Inferior parietal cortex (tissue), 1 donor: ENCODE measurements around the gene SLC39A11.

Experiments used
- DNase-seq: peaks from one replicate; pipeline ENCODE4 v3.0.0-alpha.2; 2016; ENCODE audit errors: extremely low spot score

SLC39A11 gene

DNA sequence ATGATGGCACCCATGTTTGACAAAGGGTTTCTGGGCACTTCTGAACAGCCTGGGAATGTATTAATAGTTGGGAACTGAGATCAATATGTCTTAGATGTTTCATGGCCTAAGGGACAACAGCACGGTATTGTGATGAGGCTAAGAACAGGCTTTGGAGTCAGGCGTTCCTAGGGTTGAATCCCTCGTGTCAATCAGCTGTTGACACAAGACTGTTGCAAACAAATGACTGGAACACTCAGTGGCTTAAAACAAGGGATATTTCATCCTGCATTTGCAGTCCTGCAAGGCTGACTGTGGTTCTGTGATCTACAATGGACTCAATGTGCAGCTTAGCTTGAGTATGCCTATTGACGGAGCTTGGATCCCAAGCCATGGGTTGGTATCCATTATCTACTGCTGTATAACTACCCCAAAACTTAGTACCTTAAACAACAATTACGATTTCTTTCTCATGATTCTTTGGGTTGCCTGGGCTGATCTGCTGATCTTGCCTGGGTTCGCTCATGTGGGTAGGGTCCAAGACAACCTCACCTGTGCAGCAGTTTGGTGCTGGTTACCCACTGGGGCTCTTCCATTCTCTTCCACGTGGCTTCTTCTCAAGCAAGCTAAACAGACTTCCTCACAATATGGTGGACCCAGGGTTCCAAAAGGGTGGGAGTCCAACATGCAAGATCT, 472.4 kb downstream of the SLC39A11 start:
- no peak for DNase-seq

GRCh38 chr17:72618001-72618509, 474.4 kb downstream of the SLC39A11 start:
- DNase-seq, result no peak

DNA sequence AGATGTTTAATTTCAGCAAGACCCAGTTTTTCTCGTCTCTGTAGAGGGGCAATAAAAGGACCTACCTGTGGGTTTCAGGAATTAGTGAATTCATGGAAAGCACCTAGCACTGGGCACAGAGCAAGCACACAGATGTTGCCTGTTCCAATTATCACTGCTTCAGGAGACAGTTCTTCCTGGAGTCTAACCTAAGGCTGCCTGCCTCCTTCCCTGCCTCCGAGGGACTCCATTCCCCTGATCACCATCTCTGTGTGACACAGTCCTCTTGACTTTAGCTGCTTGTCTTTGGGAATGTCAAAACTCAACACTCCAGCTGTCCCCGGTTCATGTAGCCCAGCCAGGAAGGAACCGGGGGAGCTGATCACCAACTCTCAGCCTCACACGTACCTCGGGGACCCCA, 474.9 kb downstream of the SLC39A11 start:
- no peak for DNase-seq

DNA sequence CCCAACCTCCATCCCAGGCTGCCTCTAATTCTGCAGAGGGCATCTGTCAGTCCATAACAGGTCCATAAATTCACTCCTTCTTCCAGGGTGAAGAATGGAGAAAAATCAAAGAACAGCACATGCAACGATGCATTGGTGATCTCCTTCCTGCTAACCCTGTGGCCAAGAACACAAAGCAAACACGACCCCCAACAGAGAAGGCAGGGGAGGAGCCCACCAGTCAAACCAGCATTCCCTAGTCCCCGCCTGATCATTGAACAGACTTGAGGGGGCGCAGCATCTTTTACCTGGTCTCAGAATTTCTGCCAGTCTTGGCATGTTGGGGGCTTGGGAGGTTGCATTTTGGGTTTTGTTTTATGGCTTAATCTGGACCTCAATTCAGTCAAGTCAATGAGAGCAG, 476.0 kb downstream of the SLC39A11 start:
- DNase-seq, result no peak

DNA sequence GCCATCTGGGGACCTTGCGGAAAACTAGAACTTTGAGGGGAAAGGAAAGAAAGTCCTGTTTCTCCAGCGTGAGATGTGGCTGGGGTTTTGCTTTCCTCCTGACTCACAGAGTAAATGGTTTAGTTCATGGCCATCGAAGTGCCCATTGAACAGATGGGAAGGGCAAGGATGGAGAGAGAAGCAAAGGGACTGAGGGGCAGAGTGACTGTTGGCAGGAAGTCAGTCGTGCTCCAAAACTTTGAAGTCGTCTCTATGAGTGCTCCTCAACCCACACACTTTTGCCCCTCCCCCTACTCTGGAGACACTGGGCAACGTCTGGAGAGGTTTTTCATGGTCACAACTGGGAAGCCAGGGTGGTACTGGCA, 476.9 kb downstream of the SLC39A11 start:
- DNase-seq, result no peak

- DNase-seq, result peak; percentile 64
Measured at GRCh38 chr17:72614871-72615626, 477.4 kb downstream of the SLC39A11 start.

- no peak for DNase-seq
Measured at GRCh38 chr17:72614476-72614870, 478.0 kb downstream of the SLC39A11 start.

- no peak for DNase-seq
Measured at GRCh38 chr17:72613806-72614292, 478.6 kb downstream of the SLC39A11 start.

DNA sequence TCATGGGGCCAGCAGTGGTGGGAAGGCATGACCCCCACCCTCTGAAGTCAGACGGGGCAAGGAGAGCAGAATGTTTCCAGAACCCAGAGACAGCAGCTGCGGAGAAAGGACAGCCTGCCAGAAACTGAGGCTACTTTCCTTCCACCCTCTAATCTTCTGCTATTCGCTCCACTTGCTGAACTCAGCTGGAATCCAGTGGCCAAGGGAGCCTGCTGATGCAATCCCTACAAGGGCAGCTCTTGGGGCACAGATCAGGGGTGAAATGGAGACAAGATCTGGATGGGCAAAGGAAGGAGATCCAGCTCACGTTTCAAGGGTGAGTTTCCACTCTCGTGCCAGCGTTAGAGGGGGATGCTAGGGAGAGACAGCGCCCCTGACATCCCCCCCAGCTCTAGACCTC, 479.1 kb downstream of the SLC39A11 start:
- DNase-seq, result no peak

DNA sequence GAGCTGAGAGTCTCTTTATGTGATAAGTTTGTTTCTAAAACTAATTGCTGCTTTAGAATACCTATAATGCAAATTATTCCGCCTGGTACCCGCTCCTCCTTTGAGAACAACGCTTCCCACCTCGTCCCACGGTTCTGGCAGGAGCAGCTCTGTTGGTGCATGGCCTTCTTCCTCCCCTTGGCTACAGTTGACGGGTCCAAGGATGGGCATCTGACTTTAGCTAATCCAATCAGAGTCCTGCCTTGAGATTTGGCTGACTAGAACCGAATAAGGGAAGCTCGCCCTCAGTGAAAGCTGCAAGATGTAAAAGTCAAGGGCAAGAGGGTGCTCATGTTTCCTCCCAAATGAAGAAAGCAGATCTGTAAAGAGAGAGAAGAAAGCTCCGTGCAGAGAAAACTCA, 481.3 kb downstream of the SLC39A11 start:
- DNase-seq, result no peak

DNA sequence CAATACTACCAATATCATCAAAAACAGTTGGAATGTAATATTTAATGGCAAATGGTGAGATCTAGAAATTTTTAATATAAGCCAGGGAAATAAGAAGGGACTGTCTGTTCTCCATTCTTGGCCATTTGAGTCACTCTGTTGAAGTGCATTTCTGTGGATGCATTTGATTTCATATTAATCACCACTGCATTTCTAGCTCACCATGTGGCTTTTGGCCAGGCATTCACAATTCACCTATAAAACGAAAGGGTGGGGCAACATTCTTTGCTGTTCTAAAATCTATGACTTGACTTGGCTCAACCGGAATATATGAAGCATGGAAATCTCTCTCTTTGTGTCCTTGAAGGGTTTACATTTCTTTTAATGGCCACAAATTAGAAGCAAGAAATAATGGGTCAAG, 483.0 kb downstream of the SLC39A11 start:
- no peak for DNase-seq

DNA sequence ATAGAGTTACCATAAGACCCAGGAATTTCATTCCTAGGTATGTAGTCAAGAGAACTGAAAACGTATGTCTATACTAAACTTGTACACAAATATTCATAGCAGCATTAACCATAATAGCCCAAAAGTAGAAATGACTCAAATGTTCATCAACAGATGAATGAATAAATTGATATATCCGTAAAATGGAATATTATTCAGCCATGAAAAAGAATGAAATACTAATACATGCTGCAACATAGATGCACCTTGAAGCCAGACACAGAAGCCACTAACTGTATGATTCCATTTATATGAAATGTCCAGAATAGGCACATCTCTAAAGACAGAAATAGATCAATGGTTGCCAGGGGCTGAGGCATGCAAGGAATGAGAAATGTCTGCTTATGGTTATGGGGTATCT, 484.1 kb downstream of the SLC39A11 start:
- no peak for DNase-seq

DNA sequence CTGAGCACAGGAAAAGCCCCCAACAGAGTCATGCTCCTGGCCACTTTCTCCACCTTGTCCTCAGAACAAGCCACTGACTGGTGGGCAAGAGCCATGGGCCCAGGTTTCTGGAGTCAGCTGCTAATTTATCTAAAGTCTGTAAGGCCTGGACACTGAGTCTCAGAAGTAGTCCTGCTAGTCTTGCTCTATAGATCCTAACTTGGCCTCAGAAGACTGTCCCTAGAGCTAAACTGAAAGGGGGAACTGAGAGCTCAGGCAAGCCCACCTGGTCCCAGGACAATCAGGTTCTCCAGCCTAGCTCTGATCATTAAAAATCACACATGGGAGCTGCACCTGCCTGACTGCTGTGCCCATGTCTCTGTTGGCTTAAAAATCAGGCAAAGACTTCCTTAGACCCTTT, 485.8 kb downstream of the SLC39A11 start:
- DNase-seq, result no peak

DNA sequence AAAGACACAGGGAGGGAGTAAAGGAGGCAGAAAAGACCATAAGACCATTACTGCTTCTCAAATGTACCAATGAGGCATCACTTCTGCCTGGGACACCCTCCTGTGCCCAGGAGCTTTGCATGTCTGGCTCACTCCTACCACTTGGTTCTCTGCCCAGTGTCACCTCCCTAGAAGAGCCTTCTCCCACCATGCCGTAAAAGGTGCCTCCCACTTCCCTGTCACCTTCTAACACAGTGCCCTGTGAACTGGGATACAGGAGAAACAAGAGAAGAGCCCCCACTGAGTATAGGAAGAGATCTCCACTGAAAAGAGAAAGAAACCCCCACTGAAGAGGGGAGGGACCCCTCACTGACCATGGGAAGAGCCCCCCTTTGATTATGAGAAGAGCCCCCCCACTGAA, 486.9 kb downstream of the SLC39A11 start:
- DNase-seq, result no peak

DNA sequence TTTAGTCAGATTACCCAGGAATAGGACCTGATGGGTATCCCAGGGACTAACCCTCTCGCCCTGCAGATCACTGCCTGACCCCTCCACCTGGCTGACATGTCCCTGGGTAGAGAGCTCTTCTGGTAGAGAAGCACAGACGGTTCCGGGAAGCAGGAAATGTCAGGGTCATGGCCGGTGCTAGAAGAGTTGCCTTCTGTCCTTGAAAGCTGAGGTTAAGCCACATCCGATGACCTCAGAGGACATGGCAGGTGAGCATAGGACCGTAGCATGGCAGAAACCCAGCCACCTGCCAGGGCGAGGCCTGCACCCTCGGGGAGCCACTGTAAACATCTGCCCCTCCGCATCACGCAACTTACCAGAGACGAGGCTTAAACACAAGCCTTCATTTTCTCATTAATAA, 488.0 kb downstream of the SLC39A11 start:
- DNase-seq, result no peak

GRCh38 chr17:72603420-72604242, 488.9 kb downstream of the SLC39A11 start:
- DNase-seq, result no peak

GRCh38 chr17:72602517-72603419, 489.7 kb downstream of the SLC39A11 start:
- DNase-seq, result no peak

GRCh38 chr17:72600934-72601333, 491.6 kb downstream of the SLC39A11 start:
- no peak for DNase-seq

GRCh38 chr17:72599891-72600290, 492.6 kb downstream of the SLC39A11 start:
- no peak for DNase-seq

GRCh38 chr17:72598695-72599094, 493.8 kb downstream of the SLC39A11 start:
- no peak for DNase-seq

DNA sequence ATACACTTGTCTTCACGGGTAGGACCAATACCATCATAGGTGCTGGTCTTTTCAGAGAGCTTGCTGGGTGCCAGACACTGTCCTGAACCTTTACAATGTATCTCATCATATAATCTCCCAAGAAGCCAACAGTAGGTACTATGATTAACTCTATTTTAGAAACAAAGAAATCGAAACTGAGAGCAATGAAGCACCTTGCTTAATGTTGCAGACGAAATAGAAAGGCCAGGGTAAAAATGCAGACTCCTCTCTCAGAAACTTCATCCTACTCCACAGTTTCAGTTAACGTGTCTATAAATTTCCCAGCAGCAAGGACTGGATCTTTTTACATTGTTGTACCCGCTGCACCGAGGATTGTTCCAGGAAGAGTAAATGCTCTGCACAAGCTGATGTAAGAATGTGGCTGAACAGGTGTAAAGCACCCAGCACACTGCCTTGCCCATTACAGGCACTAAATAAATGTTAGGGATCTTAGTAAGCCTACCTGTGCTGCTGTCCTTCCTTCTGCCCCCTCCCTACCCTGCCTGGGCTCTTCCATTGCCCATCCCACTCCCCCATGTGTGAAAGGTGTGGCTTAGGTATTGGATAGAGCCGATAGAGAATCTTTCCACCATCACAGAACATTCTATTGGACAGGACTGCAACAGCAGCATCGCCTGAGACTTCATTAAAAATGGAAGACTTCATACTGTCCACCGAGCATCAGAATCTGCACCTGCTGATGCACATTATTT, 495.0 kb downstream of the SLC39A11 start:
- no peak for DNase-seq
